Esophagus squamous epithelium (tissue), 4 donors: ENCODE data around the gene CCDC124.

Source experiments
- CTCF ChIP-seq, 6 experiments: fragments of 450-650 bp in 4 of 6; fragments of 200-600 bp in 2 of 6; sonication (generic) in 2 of 6; IDR thresholded peaks; one replicate each; pipeline ENCODE4 v1.5.1; 2016 to 2019; ENCODE audit warnings: antibody characterized with exemption in 6 of 6, mild to moderate bottlenecking in 4 of 6, moderate library complexity in 4 of 6
- POLR2A ChIP-seq, 4 donors: fragments of 450-650 bp; IDR thresholded peaks; one replicate each; pipeline ENCODE4 v1.6.1; 2017; ENCODE audit warnings: antibody characterized with exemption in 4 of 4, mild to moderate bottlenecking in 4 of 4, moderate library complexity in 3 of 4

DNA sequence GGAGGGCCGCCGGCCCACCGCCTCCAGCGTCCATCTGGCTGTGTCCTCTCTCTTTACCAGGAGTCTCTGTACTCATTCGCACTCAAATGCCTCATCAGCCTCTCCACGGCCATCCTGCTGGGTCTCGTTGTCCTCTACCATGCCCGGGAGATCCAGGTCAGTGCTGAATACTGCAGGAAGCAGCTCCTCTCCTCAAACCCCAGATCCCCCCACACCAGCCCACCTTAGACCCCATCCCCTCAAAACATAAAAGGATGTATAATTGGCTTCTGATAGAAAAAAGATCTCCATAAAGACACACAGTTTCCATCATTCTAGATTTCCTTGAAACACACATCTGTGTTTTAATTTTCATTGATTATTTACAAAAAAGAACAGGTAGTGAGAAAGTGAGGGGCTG lies 42.2 kb downstream of the CCDC124 start:
- TF ChIP-seq POLR2A (IDR thresholded peaks at IDR 0.05) (no peak), CTCF (IDR thresholded peaks at IDR 0.05) (no peak)
